ENCODE data around the gene GNL2.

Gene GNL2

DNA sequence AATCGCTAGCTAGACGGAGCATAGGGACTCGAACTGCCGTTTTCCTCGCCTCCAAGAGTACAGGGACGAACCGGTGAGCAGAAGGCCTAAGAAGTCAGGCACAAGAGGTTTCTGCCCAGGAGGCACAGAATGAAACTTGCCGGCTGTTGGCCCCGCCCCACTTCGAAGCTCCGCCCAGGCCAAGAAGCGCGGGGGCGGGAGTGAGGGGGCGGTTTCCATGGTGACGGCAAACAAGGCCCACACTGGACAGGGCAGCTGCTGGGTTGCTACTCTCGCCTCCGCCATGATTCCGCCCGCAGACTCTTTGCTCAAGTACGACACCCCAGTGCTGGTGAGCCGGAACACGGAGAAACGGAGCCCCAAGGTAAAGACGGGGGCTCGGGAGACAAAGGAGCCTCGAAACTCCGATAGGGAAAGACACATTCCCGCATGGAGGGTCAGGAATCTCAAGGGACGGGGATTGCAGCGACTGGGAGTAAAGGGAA lies 39.0 kb downstream of the GNL2 start, which contains the start of gene DNALI1:
Gene DNALI1 (plus strand): TSS at position 229 of the 485 bp plus-strand sequence. CDS start 55 bp downstream, at position 284.
- no peak within 1 kb of the TSS for H3K27ac ChIP-seq
- POLR2A ChIA-PET (ENCODE audit: low non-redundant PET): no interaction called here
- DNase-seq (ENCODE audit: low spot score): peak; percentile 45
- TF ChIP-seq, protein P1, sequence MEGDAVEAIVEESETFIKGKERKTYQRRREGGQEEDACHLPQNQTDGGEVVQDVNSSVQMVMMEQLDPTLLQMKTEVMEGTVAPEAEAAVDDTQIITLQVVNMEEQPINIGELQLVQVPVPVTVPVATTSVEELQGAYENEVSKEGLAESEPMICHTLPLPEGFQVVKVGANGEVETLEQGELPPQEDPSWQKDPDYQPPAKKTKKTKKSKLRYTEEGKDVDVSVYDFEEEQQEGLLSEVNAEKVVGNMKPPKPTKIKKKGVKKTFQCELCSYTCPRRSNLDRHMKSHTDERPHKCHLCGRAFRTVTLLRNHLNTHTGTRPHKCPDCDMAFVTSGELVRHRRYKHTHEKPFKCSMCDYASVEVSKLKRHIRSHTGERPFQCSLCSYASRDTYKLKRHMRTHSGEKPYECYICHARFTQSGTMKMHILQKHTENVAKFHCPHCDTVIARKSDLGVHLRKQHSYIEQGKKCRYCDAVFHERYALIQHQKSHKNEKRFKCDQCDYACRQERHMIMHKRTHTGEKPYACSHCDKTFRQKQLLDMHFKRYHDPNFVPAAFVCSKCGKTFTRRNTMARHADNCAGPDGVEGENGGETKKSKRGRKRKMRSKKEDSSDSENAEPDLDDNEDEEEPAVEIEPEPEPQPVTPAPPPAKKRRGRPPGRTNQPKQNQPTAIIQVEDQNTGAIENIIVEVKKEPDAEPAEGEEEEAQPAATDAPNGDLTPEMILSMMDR (conservative IDR thresholded peaks at IDR 0.05; ENCODE audit: low read depth): no peak
- CTCF ChIA-PET: interaction anchor here (1.1 kb wide), 1 partner anchor 42 kb away, joined by 3 read pairs; the partner anchor contains the start of gene MEAF6

DNA sequence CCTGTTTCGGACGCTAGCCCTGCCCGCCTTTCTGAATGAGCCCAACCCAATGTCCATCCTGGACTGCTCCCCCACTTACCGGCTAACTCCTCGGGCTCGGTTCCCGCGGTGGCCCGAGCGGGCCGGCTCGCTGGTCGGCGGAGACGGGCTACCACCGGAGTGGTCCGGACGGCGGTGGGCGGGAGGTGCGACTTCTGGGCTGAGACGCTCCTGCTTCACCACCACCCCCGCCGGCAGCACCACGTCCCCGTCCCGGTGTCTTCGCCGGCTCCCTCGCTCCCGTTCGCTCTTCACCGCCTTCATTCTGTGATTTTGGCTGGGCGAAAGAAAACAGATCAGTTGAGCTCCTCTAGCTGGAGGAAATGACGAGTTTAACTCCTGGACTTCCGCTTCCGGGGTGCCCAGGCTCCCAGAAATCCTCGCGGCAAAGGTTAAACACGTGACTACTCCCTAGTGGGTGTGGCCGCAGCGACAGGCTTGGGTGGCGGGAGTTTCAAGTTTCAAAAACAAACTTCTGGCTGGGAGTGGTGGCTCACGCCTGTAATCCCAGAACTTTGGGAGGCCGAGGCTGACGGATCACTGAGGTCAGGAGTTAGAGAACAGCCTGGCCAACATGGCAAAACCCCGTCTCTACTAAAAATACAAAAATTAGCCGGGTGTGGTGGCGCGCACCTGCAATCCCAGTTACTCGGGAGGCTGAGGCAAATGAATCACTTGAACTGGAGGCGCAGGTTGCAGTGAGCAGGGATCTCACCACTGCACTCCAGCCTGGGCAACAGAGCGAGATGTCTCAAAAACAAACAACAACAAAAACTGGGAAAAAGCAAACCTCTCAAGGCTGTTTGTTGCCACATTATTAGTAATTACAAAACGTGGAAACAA lies 41.6 kb downstream of the GNL2 start, which contains the start of gene SNIP1:
Gene SNIP1 (minus strand): TSS at position 367 of the 882 bp plus-strand sequence. CDS start 64 bp downstream, at position 303.
- peak; percentile 96 for DNase-seq (ENCODE audit: low spot score)
- TF ChIP-seq, protein P1 (conservative IDR thresholded peaks at IDR 0.05; ENCODE audit: low read depth): no peak
- ChIA-PET POLR2A (ENCODE audit: low non-redundant PET) (interaction anchor here (0.6 kb wide), 2 partner anchors 10 to 100 kb away, joined by 3 to 5 read pairs; no protein-coding TSS in a partner anchor), CTCF (interaction anchor here (0.7 kb wide), 1 partner anchor 837 kb away, joined by 3 read pairs; no protein-coding TSS in a partner anchor)
- H3K27ac ChIP-seq: peak within 1 kb of the TSS; percentile 79

DNA sequence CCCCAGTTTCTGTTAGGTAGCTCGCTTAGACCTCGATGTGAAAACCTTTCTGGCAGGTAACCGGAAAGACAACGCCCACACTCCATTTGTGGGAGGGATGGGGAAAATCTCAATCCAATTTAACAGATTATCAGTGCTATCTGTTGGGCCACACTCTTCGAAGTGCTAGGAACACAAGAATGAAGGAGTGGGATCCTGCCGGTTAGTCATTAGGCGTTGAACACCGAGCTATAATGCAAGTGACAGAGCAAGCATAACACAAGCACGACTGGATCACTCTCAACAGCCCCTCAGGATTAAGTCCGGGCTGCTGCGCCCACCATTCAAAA lies 42.2 kb downstream of the GNL2 start:
- CTCF ChIA-PET: interaction anchor here (0.7 kb wide), 1 partner anchor 836 kb away, joined by 3 read pairs; no protein-coding TSS in a partner anchor
- POLR2A ChIA-PET (ENCODE audit: low non-redundant PET): no interaction called here
- no peak for DNase-seq (ENCODE audit: low spot score)
- TF ChIP-seq, protein P1 (conservative IDR thresholded peaks at IDR 0.05; ENCODE audit: low read depth): no peak
- H3K27ac ChIP-seq: peak overlapping the region; percentile 79

DNA sequence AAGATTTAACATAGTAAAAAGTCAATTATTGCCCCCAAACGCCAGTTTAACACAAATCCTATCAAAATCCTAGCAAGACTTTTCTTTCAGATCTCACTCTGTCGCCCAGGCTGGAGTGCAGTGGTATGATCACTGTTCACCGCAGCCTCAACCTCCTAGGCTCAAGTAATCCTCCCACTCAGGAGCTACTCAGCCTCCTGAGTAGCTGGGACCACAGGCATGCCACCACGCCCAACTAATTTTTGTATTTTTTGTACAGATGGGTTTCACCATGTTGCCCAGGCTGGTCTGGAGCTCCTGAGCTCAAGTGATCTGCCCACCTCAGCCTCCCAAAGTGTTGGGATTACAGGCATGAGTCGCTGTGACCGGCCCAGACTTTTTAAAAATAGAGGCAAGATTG lies 46.4 kb downstream of the GNL2 start:
- no peak overlapping the region for H3K27ac ChIP-seq
- ChIA-PET POLR2A (ENCODE audit: low non-redundant PET) (no interaction called here), CTCF (interaction anchor here (0.7 kb wide), 1 partner anchor 62 kb away, joined by 5 read pairs; no protein-coding TSS in a partner anchor)

DNA sequence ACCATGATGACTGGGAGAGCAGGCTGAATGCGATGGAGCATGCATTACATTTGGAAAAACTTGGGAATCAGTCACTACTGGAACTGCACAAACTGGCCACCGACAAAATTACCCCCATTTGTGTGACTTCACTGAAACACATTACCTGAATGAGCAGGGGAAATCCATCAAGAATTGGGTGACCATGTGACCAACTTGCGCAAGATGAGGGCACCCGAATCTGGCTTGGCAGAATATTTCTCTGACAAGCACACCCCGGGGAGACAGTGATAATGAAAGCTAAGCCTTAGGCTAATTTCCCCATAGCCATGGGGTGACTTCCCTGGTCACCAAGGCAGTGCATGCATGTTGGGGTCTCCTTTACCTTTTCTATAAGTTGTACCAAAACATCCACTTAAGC lies 50.7 kb downstream of the GNL2 start:
- ChIA-PET CTCF (no interaction called here), POLR2A (ENCODE audit: low non-redundant PET) (no interaction called here)
- DNase-seq (ENCODE audit: low spot score): no peak
- TF ChIP-seq, protein P1 (conservative IDR thresholded peaks at IDR 0.05; ENCODE audit: low read depth): no peak
- no peak overlapping the region for H3K27ac ChIP-seq

More for the DNA sequence above, 46.4 kb downstream of the GNL2 start:
- DNase-seq (ENCODE audit: low spot score): no peak
- TF ChIP-seq, protein P1 (conservative IDR thresholded peaks at IDR 0.05; ENCODE audit: low read depth): no peak

DNA sequence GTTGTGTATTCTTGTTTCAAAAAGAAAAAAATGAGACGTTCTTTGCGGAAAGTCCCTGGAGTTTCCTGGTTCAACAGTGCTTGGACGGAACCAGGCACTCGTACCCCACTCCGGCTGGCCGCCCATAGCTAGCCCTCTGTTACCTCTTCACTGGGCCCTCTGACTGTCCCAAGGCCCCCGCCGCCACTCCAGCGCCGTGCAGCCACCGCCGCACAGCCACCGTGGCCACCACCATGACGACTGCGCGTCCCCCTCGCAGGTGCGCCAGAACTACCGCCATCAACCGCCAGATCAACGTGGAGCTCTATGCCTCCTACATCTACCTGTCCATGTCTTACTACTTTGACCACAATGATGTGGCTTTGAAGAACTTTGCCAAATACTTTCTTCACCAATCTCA lies 51.2 kb downstream of the GNL2 start:
- no peak for DNase-seq (ENCODE audit: low spot score)
- ChIA-PET CTCF (no interaction called here), POLR2A (ENCODE audit: low non-redundant PET) (no interaction called here)
- TF ChIP-seq, protein P1 (conservative IDR thresholded peaks at IDR 0.05; ENCODE audit: low read depth): no peak
- H3K27ac ChIP-seq: no peak overlapping the region

All from RWPE1 (cell line).